Amygdala (tissue), 56 donors: Measurements from ENCODE around the gene DOCK4.

ENCODE experiments used
- DNase-seq, 56 donors: peaks; one replicate each; lab custom pipeline; 2025; lab: John Stamatoyannopoulos, UW

The DOCK4 gene

DNA sequence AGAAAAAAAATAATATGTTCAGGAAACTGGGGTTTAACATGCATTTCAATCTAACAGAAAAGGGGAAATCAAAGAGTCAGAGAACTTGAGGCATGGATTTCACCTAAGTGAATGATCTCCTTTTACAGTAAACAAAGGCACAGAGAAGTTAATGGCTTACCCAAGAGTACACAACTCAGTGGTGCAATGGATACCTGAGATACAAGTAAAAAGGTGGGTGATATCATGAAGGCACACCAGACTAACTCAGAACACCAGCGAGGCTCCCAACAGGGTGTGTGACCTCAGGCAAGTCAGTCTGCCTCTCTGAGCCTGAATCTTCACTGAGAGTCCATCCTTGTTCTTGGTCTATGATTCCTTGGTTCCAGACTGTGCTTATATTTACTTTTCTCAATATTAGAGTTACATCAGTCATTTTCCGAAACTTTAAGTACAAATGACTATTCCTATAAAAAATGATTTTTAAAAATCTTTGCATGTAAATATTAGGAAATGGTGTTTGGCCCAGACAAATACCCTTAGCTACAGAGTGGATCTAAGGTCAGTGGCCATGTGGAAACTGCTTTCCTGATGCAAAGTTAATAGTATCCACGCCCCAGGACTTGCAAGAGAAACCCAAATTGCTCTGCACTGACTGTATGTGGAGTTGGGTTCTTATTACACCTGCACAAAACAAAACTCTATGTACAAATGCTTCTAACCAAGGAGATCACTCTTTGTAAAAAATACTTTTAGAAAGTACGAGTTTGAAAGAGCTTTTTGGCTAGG, 361.1 kb downstream of the DOCK4 start:
- DNase-seq, result no peak

DNA sequence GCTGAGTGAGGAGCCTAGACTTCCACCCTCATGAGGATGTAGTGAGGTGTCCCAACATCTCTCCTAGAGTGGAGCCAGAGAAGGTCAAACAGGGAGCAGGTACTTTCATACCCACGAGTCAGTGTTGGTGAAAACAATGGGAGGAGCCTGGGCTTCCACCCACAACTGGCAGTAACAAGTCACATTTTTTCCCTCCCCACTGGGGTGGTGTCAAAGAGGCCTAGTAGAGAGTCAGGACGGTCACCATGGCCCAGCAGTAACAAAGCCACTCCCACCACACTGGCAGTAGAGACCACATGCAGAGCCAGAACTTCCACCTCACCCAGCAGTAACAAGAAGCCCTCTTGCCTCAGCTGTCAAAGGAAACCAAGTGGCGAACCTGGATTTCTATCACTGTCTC, 363.7 kb downstream of the DOCK4 start:
- DNase-seq, result no peak

DNA sequence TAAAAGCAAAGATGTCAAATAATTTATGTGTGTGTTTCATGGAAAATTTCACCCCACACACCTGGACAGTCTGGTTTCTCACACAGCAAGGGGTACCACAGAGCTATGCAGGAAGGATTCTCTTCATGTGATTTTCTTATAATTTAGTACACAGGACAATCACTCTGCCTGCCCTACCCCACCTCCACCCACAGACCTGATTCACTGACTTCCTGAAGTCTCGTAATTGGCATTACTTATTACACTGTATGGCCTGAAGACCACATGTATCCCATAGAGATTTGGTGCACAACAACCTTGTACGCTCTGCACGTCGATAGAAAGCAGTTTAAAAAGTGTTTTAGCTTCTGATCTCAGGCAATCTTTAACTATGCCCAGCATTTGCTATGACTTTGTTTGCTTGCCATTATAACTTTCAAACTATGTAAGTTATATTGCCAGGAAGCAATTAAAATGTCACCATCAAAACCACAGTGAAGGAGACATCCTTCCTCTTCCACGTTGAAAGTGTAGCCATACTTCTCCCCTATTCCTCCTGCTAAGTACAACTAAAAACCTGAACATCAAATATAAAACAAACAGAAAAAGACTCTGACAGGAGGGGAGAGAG, 364.5 kb downstream of the DOCK4 start:
- DNase-seq, result no peak

DNA sequence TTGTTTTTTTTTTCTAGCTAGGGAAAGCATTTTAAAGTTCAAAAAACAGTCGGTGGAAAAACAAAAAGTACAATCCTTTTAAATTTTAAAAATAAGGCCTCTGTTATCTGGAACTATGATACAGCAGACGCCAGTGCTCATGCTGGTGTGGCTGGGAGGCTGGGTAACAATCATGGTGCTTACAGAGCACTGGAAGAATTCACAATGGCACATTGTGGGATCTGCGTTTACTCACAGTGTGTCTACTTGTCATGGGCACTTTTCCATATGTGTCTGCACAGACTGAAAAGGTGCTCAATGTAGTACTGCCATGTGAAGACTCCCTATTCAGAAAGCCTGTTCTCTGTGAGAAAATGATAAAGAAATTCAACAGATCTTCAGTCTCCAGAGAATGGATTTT, 365.7 kb downstream of the DOCK4 start:
- peak in 8 of 56 donors; percentile 11 to 33 (median 26) for DNase-seq

DNA sequence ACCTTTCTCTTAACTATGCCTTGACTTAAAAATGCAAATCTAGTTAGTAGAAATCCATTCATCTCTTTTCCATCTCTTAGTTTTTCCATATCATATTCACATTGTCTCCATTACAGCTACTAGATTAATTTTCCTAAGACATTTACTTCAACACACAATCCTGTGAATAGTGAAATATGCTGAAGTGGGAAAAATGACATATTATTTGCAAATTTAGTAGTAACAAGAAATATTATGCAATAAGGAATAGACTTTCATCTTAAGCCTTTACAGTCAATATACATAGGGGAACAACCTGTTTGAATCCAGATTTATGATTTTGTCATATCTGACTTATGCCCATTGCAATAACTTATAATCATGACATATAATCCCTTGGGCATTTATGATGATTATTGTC, 366.9 kb downstream of the DOCK4 start:
- no peak for DNase-seq

DNA sequence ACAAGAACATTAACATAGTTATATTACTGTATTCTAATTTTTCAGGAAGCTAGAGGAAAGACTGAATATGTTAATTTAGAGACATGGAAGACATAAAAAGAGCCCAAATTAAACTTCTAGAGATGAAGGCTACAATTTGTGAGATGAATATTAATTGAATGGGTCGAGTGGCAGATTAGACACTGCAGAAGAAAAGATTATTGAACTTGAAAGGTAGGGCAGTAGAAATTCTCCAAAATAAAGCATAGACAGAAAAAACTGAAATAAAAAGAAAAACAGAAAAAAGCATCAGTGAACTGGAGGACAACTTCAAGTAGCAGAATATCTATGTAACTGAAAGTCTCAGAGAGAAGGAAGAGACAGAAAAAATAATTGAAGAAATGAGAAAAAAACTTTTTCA, 369.6 kb downstream of the DOCK4 start:
- no peak for DNase-seq

DNA sequence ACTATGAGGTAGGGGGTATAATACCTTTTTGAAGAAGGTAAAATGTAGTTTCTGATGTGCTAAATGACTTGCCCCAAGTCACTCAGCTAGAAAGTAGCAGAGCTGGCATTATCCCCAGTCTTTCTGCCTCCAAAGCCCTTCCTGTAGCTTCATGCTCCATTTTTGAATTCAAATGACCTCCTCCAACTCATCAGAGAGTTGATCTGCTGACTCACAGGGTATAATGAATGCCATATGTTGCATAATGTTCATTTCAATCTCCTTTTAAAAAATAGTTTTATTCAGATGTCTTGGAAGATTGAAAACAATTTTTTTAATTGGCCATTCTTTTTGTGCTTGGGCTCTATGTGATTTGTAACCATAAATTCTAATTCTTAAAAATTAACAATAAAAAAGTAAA, 371.1 kb downstream of the DOCK4 start:
- no peak for DNase-seq

DNA sequence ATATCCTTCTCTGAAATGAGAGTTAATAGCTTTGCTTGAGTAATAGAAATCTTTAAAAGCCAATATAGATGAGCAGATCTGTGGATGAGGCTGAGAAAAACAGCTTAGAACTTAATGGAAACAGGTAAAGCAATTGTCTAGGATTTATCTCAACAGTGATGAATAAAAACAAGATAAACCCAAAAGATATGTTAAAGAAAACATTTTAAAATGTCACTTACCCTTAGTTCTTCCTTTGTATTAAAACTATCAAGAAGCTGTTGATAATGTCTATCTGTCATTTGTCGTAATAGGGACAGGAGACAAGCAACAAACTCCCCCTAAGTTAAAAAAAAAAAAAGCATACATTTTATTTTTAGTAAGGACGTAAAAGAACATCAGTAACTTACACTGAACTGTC, 371.8 kb downstream of the DOCK4 start:
- no peak for DNase-seq

DNA sequence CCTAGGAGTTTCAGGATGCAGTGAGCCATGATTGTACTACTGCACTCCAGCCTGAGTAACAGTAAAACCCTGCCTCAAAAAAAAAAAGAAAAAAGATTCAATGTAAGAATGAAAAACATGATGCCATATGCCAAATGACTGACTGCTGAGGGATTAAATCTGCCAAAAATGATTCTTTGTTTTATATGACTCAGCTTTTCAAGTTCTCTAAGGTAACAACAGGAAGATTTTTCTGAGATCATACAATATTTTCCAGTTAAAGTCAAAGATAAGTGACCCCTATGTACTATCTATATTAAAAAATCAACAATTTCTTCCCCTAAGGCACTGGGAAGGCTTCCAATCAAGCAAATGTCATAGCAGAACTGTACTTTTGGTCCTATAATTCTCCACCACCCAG, 372.7 kb downstream of the DOCK4 start:
- no peak for DNase-seq

DNA sequence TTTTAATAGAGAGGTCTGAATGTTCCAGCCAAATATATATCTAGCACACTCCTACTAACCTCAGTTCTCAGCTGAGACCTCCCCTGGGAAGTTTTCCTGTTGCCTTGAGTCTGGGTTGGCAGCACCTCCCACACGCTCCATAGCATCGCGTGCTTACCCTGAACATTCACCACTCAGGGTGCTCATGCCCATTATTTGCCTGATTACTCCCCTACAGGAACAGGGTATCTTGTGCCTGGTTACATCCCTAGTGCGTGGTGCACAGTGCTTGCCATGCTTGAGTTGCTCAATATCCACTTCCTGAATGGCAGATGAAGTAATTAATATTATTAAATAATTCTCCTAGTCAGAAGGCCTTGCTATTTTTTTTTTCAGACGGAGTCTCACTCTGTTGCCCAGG, 374.0 kb downstream of the DOCK4 start:
- no peak for DNase-seq

DNA sequence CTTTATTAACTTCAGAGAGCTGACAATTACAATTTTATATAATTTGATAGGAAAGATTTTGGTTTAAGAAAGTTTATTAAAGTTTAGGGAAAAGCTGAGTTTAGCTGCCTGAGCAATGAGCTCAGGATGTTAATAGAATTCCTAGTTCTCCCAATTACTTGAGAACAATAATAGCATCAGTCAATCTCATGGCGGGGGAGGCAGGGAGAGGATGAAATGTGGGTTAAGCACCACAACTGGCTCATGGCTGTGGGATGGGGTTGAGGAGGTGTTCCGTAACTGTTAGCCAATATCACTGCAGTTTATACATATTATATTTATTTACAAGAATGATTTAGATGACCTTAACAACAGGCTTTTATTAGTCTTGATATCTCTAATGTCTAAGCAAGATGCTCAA, 377.0 kb downstream of the DOCK4 start:
- no peak for DNase-seq

DNA sequence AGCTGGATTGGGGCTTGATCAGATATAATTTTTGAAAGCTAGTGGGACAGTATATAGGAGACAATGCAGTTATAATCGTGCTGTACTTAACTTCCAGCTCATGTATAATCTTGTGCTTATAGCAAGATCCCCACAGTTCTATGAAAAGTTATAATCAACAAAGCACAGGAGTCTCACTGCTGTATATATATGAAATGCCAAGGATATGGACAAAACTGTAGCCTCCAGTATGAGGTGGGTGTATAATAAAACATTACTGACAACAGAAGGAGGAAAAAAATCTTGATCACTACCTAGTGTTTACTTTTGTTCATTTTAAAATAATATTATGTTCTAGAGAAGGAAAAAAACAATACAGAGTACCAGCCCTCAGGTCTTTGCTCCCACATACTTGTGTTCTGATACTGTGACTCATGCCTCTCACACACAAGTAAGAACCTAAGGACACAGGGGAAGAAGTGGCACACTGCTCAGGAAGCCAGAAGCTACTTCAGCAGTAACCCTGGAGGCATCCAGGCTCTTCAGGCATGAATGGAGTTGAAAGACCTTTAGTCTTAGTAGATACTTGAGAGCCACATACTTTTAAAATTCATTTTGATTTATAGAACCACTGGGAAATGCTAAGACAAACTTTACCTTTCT, 378.2 kb downstream of the DOCK4 start:
- no peak for DNase-seq

DNA sequence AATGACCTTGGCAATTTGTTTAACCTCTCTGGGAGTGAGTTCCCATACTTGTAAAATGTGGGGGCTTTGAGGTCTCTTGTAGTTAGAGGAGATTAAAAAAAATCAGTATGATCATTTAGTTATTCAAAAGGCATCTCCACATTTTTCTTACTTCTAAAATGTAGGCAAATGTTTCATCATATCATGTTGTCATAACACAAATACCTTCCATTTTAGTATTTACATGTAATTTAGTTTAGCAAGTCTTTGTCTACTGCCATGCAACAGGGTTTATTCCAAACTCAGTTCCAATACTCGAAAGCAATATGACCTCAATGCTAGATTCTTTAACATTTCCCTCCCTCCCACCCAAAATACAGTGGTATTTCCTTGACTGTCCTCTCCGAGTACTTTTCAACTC, 381.2 kb downstream of the DOCK4 start:
- no peak for DNase-seq

DNA sequence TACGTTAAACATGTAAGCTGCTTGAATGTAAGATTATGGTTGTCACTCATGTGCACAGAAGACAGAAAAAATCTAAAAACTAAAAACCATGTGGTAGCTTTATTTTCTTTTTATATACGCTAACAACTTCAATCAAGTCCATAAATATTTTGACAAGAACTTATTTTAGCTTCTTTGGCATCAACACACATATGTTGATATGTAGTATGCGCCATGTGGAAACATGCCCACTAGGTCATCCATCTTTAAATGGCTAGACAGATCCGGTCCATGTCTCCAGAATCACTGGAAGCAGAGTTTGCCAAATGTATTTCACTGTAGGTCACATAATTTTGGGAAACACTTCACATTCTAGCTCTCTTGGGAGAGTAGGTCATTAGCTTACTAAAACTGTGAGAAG, 382.4 kb downstream of the DOCK4 start:
- no peak for DNase-seq

DNA sequence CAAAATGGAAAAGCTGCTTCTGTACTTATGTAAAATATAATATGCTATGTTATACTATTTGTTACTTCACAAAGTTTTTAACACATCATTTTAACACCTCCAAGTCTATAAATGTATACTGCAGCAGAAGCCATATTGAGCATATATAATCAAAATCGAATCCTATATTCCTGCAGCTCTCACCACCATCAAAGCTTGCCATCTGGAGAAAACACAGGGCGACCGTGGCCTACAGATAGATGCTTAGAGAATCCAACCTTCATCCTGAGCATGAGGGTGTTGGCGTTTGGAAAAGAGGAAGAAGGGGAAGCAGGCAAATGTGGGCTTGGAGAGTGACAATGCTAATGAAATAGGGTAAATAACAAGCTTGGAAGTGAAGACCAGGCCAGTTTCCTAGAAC, 385.2 kb downstream of the DOCK4 start:
- DNase-seq, result peak in 2 of 56 donors; percentile 8 to 11

DNA sequence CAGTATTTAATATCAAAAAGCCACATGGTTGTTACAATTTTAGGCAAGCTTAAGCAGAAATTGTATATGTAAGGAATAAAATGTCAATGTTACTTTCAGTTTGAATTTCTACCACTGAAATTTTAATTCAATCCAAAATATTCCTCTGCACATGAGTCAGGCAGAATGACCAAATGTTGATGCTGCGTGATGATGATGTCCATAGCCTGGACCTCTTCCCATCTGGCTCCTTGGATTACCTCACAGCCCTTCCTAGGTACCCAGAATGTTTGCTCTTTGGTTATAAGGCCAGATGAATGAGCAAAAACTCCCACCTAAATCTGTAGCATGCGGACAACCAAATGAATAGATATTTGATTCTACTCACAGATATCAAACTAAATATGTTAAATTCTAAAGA, 385.6 kb downstream of the DOCK4 start:
- DNase-seq, result no peak

DNA sequence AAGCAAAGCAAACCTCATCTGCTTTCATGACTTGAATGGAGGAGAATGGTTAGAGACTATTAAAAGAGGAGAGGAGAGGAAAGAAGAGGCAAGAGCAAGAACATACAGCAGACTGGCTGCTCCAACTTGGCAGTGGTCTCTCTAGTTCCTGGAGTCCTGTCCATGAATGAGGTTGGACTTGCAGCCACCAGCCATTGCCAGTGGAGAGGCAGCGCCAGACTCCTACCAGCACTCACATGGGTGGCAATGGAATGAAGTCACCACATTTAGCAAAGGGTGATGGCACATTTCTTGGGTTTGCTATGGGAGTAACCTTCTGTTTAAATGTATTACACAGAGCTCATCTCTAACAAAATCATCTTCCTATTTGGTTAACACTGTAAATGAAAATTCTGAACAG, 386.1 kb downstream of the DOCK4 start:
- DNase-seq, result no peak

DNA sequence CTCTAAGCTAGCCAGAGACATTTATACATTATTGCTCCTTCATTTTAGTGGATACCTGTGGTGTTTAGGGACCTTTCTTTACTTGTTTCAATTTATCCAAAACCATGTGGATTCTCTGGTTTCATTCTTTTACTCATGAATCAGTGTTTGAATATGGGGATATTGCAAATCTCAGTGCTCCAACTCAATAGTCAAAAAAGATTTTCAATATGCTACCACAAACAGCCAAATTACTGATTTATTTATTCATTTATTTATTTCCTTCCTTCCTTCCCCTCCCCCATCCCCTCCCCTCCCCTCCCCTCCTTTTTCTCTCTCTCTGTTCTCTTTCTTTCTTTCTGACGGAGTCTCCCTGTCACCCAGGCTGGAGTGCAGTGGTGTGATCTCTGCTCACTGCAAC, 390.8 kb downstream of the DOCK4 start:
- no peak for DNase-seq

DNA sequence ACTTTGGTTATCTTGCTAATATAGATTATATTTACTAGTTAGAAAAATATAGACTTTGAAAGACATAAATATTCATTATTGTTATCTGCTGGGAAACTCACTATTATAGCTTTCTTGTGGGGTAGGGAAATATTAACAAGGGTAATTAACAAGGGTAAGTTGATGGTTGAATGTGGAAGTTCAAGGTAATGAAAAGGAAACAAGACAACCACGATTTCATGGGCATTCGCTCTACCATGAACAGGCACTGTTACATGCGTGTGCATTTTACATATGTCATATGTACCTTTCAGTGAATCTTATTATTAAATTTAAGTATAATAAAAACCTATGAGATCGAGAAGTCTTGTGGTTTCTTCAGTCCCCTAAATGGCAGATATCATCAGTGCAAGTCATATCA, 392.9 kb downstream of the DOCK4 start:
- no peak for DNase-seq

DNA sequence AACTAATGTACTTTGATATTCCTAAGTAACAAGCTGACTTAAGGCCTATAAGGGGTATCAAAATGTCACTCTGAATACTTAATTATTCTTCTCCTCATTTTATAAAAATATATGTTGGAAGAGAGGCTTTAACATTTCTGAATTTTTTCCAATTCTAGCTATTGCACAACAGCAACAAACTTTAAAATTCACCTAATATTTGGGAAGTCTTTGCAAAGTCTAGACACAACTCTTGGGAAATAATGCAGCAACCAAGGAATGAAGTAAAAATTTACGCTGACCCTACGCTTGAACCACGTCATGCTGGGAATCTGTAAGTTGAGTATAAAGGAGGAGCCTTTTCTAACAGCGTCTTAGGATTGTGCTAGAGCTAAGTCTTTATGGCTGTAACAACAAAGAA, 400.0 kb downstream of the DOCK4 start:
- no peak for DNase-seq

DNA sequence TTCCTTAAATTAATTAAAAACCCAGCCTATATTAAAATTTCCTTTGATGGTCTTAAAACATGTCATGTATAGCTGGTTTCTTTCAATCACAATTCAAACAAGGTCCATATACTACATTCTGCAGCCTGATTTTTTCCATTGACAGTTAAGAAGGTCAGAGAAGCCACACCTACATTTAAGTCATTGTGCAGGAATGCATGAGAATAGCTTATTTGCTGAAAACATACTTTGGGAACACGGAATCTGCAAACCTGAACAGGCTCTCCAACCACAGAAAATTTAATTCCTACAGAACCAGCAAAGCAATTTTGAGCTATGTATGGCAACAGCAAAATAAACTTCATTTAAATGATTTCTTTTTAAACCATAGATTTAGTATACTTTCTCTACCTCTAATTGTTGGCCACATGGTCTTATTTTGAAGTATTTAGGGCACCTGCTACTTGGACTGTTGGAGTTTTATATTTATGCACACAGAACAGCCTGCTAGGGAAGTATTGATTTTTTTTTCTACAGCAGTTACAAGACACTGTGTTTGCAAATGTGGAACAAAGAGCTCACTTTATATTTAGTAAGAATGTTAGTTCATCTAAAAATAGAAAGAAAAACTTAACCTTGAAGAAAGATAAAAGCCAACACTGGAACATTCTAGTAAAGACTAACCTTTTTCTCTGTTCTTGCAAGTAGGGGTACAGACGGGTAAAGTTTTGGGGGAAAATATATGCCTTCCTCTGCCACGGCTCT, 403.0 kb downstream of the DOCK4 start:
- DNase-seq, result no peak
